H7 (cell line): ENCODE measurements around the gene LAMA3. TPM values are rescaled to one million over a fixed set of nuclear protein-coding genes. Genes with fewer than 3 reads are reported as not detected.

Experiments
- DNase-seq: peaks from one replicate; pipeline ENCODE4 v3.0.0; 2012
- H3K27me3 ChIP-seq: 2 replicates; pipeline ENCODE4 v1.6.0; 2011; ENCODE audit warnings: mild to moderate bottlenecking, low read length; ENCODE audit not compliant: control insufficient read depth, insufficient read depth
- H3K36me3 ChIP-seq: replicated peaks from 2 replicates; pipeline ENCODE4 v1.5.1; 2011; ENCODE audit warnings: low read length; ENCODE audit not compliant: control insufficient read depth, insufficient read depth
- H3K4me3 ChIP-seq: 2 replicates; pipeline ENCODE4 v1.5.1; 2011; ENCODE audit warnings: low read depth, mild to moderate bottlenecking, control low read depth, low read length, moderate library complexity; ENCODE audit not compliant: insufficient read depth
- total RNA-seq: library from RNA; depleted of rRNA; stranded (reverse); fragments of >200 nt; shearing (Covaris generic); gene quantifications from 2 replicates; pipeline ENCODE4 v1.2.3, GENCODE V29; 2014

The LAMA3 gene
- total RNA-seq, 1 experiment from 2014 or later: 0.21 TPM

GRCh38 chr18:23811176-23811575 lies 121.9 kb downstream of the LAMA3 start:
- H3K27me3 ChIP-seq: no peaks in the 10 kb centered on the region
- no peak for DNase-seq
- H3K36me3 ChIP-seq: no peaks in the 10 kb centered on the region
- no peak overlapping the region for H3K4me3 ChIP-seq

GRCh38 chr18:23812546-23813440 lies 123.5 kb downstream of the LAMA3 start:
- H3K27me3 ChIP-seq: no peaks in the 10 kb centered on the region
- H3K4me3 ChIP-seq: no peak overlapping the region
- no peaks in the 10 kb centered on the region for H3K36me3 ChIP-seq
- DNase-seq: no peak

GRCh38 chr18:23814991-23815614 lies 125.8 kb downstream of the LAMA3 start:
- no peak for DNase-seq

GRCh38 chr18:23816021-23816420 lies 126.8 kb downstream of the LAMA3 start:
- no peaks in the 10 kb centered on the region for H3K36me3 ChIP-seq
- DNase-seq: no peak
- H3K27me3 ChIP-seq: no peaks in the 10 kb centered on the region
- H3K4me3 ChIP-seq: no peak overlapping the region

More at GRCh38 chr18:23814991-23815614, 125.8 kb downstream of the LAMA3 start:
- H3K4me3 ChIP-seq: no peak overlapping the region
- H3K36me3 ChIP-seq: no peaks in the 10 kb centered on the region
- no peaks in the 10 kb centered on the region for H3K27me3 ChIP-seq

- Histone ChIP-seq H3K27me3 (no peaks in the 10 kb centered on the region), H3K4me3 (no peak overlapping the region), H3K36me3 (no peaks in the 10 kb centered on the region)
- no peak for DNase-seq
These were observed 127.5 kb downstream of the LAMA3 start for GRCh38 chr18:23816740-23817139.

- no peak for DNase-seq
- H3K27me3 ChIP-seq: no peaks in the 10 kb centered on the region
- H3K36me3 ChIP-seq: no peaks in the 10 kb centered on the region
- no peak overlapping the region for H3K4me3 ChIP-seq
These were observed 129.7 kb downstream of the LAMA3 start for GRCh38 chr18:23819001-23819400.

- Histone ChIP-seq H3K36me3 (no peaks in the 10 kb centered on the region), H3K27me3 (no peaks in the 10 kb centered on the region), H3K4me3 (no peak overlapping the region)
- peak; percentile 22 for DNase-seq
These were observed 133.5 kb downstream of the LAMA3 start for GRCh38 chr18:23822590-23823385.

- Histone ChIP-seq H3K36me3 (no peaks in the 10 kb centered on the region), H3K27me3 (no peaks in the 10 kb centered on the region), H3K4me3 (no peak overlapping the region)
- DNase-seq: no peak
These were observed 135.0 kb downstream of the LAMA3 start for GRCh38 chr18:23824240-23824639.

GRCh38 chr18:23824669-23825068 lies 135.4 kb downstream of the LAMA3 start:
- Histone ChIP-seq H3K36me3 (no peaks in the 10 kb centered on the region), H3K4me3 (no peak overlapping the region), H3K27me3 (no peaks in the 10 kb centered on the region)
- no peak for DNase-seq

GRCh38 chr18:23825496-23825895 lies 136.2 kb downstream of the LAMA3 start:
- Histone ChIP-seq H3K27me3 (no peaks in the 10 kb centered on the region), H3K36me3 (no peaks in the 10 kb centered on the region), H3K4me3 (no peak overlapping the region)
- no peak for DNase-seq

GRCh38 chr18:23825978-23826405 lies 136.7 kb downstream of the LAMA3 start:
- Histone ChIP-seq H3K4me3 (no peak overlapping the region), H3K27me3 (no peaks in the 10 kb centered on the region), H3K36me3 (no peaks in the 10 kb centered on the region)
- no peak for DNase-seq

GRCh38 chr18:23826850-23827620 lies 137.8 kb downstream of the LAMA3 start:
- no peak overlapping the region for H3K4me3 ChIP-seq
- no peak for DNase-seq
- H3K27me3 ChIP-seq: no peaks in the 10 kb centered on the region
- H3K36me3 ChIP-seq: no peaks in the 10 kb centered on the region

GRCh38 chr18:23827681-23828080 lies 138.4 kb downstream of the LAMA3 start:
- DNase-seq: no peak
- Histone ChIP-seq H3K4me3 (no peak overlapping the region), H3K36me3 (no peaks in the 10 kb centered on the region), H3K27me3 (no peaks in the 10 kb centered on the region)

GRCh38 chr18:23828426-23828825 lies 139.2 kb downstream of the LAMA3 start:
- Histone ChIP-seq H3K4me3 (no peak overlapping the region), H3K27me3 (no peaks in the 10 kb centered on the region), H3K36me3 (no peaks in the 10 kb centered on the region)
- no peak for DNase-seq
